ENCODE measurements around the gene DGKZ. TPM values are rescaled to one million over a fixed set of nuclear protein-coding genes. Genes with fewer than 3 reads are reported as not detected.

DGKZ gene
- total RNA-seq (2022): 59.3 and 59.5 TPM in 2 replicates
- percentile 58 among the genes with signal in this experiment for Bru-seq, nascent RNA
- percentile 64 among the genes with signal in this experiment for BruChase-seq, experiment 1, labeled RNA remaining after a 2-hour chase
- BruChase-seq, experiment 2, labeled RNA remaining after a 6-hour chase: percentile 71 among the genes with signal in this experiment
- long read RNA-seq, transcript DGKZ-205 (31 exons, 3,482 nt): minor isoform, 10 of 82 reads
- long read RNA-seq, transcript DGKZ-203 (31 exons, 2,862 nt): major isoform, 18 of 82 reads
- long read RNA-seq, partial matches to known transcripts: 18 of 82 reads
- long read RNA-seq, other reads (novel, unspliced or antisense): 33 of 82 reads

GRCh38 chr11:46346886-46347636 lies at the start of gene DGKZ:
Gene DGKZ, plus strand, starts transcription at chr11:46347463. Its CDS starts 197 bp downstream, at chr11:46347660.
- POLR2A ChIA-PET: interaction anchor here (0.6 kb wide), 1 partner anchor 104 kb away, joined by 8 read pairs; no protein-coding TSS in a partner anchor
- peak within 1 kb of the TSS; percentile 99 for H3K4me3 ChIP-seq (ENCODE audit: low read depth, low read length)
- peaks cover 15% of the 10 kb centered on the region for H3K4me1 Mint-ChIP-seq (ENCODE audit: low read depth, unreplicated experiment)
- CTCF ChIA-PET: interaction anchor here (1.0 to 1.5 kb wide), 3 partner anchors 11 to 45 kb away, joined by 3 to 4 read pairs (median 4); partner anchors contain the start of gene CHRM4
- intact Hi-C loops (cut with micrococcal nuclease; ENCODE audit: unreplicated experiment): no loop called here
- H3K27me3 ChIP-seq (replicated peaks; ENCODE audit: control insufficient read depth, insufficient read depth, low read length): no peaks in the 10 kb centered on the region
- no peaks in the 10 kb centered on the region for H3K27me3 Mint-ChIP-seq (ENCODE audit: insufficient read depth, unreplicated experiment)
- no TSS peak for BruUV-seq (replicated peaks)
- peak within 1 kb of the TSS; percentile 75 for H3K4me3 Mint-ChIP-seq (ENCODE audit: unreplicated experiment)
- no peaks in the 10 kb centered on the region for H3K9me3 ChIP-seq
- H3K36me3 Mint-ChIP-seq (ENCODE audit: insufficient read depth, unreplicated experiment): peaks cover 6% of the 10 kb centered on the region
- peak; percentile 86 to 96 for DNase-seq
- no peaks in the 10 kb centered on the region for H3K9me3 Mint-ChIP-seq (ENCODE audit: unreplicated experiment)
- H3K27ac Mint-ChIP-seq (ENCODE audit: unreplicated experiment): peak within 1 kb of the TSS; percentile 36
- H3K36me3 ChIP-seq (ENCODE audit: control insufficient read depth, insufficient read depth, low read length): peaks cover 2% of the 10 kb centered on the region; the same call in 1 of the 2 replicates
- H3K4me1 ChIP-seq: peaks cover 11% of the 10 kb centered on the region; the same call in 1 of the 2 replicates
- peak; percentile 51 to 79 for TF ChIP-seq CTCF (IDR thresholded peaks at IDR 0.05; ENCODE audit: insufficient read depth in 1 of 2, low read depth in 1 of 2, low read length in 1 of 2, severe bottlenecking in 1 of 2, unreplicated experiment in 1 of 2)

DNA sequence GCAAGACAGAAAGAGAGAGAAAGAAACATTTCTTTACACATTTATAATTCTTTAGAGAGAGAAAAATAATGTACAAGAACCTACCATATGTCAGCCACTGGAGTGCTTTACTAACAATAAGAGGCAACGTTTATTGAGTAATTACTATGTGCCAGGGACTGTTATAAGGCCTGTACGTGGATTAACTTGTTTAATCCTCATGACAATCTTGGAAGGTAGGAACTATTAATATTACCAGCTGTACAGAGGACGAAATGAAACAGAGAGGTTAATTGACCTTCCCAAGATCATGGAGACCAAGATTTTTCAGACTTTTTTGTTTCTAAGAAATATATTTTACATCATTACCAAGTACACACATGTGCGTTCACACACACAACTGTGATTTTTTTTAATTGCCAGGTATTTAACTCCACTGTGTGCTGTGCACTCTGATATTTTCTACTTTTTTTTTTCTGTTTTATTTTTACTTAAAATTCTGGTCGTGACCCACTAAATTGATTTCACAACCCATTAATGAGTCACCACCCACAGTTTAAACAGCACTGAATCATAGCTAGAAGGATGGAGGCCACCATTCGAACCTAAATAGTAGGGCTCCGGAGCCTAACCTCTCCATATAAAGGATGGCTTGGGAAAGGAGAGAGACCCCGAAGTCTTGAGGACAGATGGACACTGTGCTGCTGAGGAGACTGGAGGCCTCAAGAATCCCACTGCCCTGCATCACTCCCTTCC lies 48.4 kb upstream of the DGKZ start:
- Mint-ChIP-seq H3K27me3 (ENCODE audit: insufficient read depth, unreplicated experiment) (no peaks in the 10 kb centered on the region), H3K9me3 (ENCODE audit: unreplicated experiment) (no peaks in the 10 kb centered on the region), H3K36me3 (ENCODE audit: insufficient read depth, unreplicated experiment) (peaks cover 3% of the 10 kb centered on the region), H3K27ac (ENCODE audit: unreplicated experiment) (no peak overlapping the region), H3K4me1 (ENCODE audit: low read depth, unreplicated experiment) (peaks cover 16% of the 10 kb centered on the region), H3K4me3 (ENCODE audit: unreplicated experiment) (no peak overlapping the region)
- intact Hi-C loops (cut with micrococcal nuclease; ENCODE audit: unreplicated experiment): no loop called here
- Histone ChIP-seq H3K27me3 (replicated peaks; ENCODE audit: control insufficient read depth, insufficient read depth, low read length) (no peaks in the 10 kb centered on the region), H3K9me3 (no peaks in the 10 kb centered on the region), H3K4me1 (peaks cover 36% of the 10 kb centered on the region), H3K36me3 (ENCODE audit: control insufficient read depth, insufficient read depth, low read length) (no peaks in the 10 kb centered on the region; the same call in none of the 2 replicates), H3K4me3 (ENCODE audit: low read depth, low read length) (no peak overlapping the region)
- CTCF ChIA-PET: interaction anchor here (0.8 to 1.6 kb wide), 3 partner anchors 8 to 61 kb away, joined by 3 to 4 read pairs (median 3); partner anchors contain the start of gene CREB3L1
- TF ChIP-seq CTCF (IDR thresholded peaks at IDR 0.05; ENCODE audit: insufficient read depth in 1 of 2, low read depth in 1 of 2, low read length in 1 of 2, severe bottlenecking in 1 of 2, unreplicated experiment in 1 of 2): no peak
- DNase-seq: no peak
- BruUV-seq (replicated peaks): no TSS peak
- POLR2A ChIA-PET: interaction anchor here (1.4 kb wide), 1 partner anchor 56 kb away, joined by 5 read pairs; no protein-coding TSS in a partner anchor
